Activated naive CD4-positive, alpha-beta T cell treated with Interleukin-2 at 50 U/mL for 16 hours (primary cell): ENCODE measurements around the gene UGT3A2.

ENCODE experiments used
- DNase-seq: peaks from one replicate; pipeline ENCODE4 v3.0.0-alpha.2; 2020

Gene UGT3A2

GRCh38 chr5:36066540-36067210 lies at the start of gene UGT3A2:
TSS of gene UGT3A2 (minus strand) at chr5:36066882. CDS start at chr5:36066789, 93 bp downstream.
- DNase-seq = no peak

- no peak for DNase-seq
Measured at GRCh38 chr5:36111238-36111637, 44.6 kb upstream of the UGT3A2 start.

GRCh38 chr5:36108758-36109460 lies 42.2 kb upstream of the UGT3A2 start:
- DNase-seq = no peak

GRCh38 chr5:36105819-36106218 lies 39.1 kb upstream of the UGT3A2 start:
- DNase-seq = no peak

GRCh38 chr5:36099748-36100147 lies 33.1 kb upstream of the UGT3A2 start:
- no peak for DNase-seq

- no peak for DNase-seq
Measured at GRCh38 chr5:36096486-36096885, 29.8 kb upstream of the UGT3A2 start.

GRCh38 chr5:36089989-36090388 lies 23.3 kb upstream of the UGT3A2 start:
- no peak for DNase-seq

GRCh38 chr5:36079200-36079781 lies 12.6 kb upstream of the UGT3A2 start:
- DNase-seq = no peak

GRCh38 chr5:36078430-36078829 lies 11.7 kb upstream of the UGT3A2 start:
- DNase-seq = no peak

GRCh38 chr5:36073595-36074216 lies 7.0 kb upstream of the UGT3A2 start:
- no peak for DNase-seq

GRCh38 chr5:36070687-36071571 lies 4.2 kb upstream of the UGT3A2 start:
- DNase-seq = no peak

- DNase-seq = no peak
Measured at GRCh38 chr5:36068751-36069281, 2.1 kb upstream of the UGT3A2 start.

- DNase-seq = no peak
Measured at GRCh38 chr5:36066001-36066539, 612 bp downstream of the UGT3A2 start.

- no peak for DNase-seq
Measured at GRCh38 chr5:36060420-36060887, 6.2 kb downstream of the UGT3A2 start.

- DNase-seq = no peak
Measured at GRCh38 chr5:36059571-36060419, 6.9 kb downstream of the UGT3A2 start.

GRCh38 chr5:36058776-36059175 lies 7.9 kb downstream of the UGT3A2 start:
- DNase-seq = no peak

GRCh38 chr5:36057386-36057785 lies 9.3 kb downstream of the UGT3A2 start:
- no peak for DNase-seq

GRCh38 chr5:36056422-36056821 lies 10.3 kb downstream of the UGT3A2 start:
- no peak for DNase-seq

GRCh38 chr5:36055984-36056383 lies 10.7 kb downstream of the UGT3A2 start:
- DNase-seq = no peak

GRCh38 chr5:36054647-36055046 lies 12.0 kb downstream of the UGT3A2 start:
- no peak for DNase-seq

- DNase-seq = no peak
Measured at GRCh38 chr5:36052538-36052937, 14.1 kb downstream of the UGT3A2 start.
